Uterus (tissue), 2 donors: ENCODE measurements around the gene ZNF148.

Experiments
- POLR2A ChIP-seq, 2 donors: fragments of 450-650 bp; IDR thresholded peaks; one replicate each; pipeline ENCODE4 v1.6.1; 2016; ENCODE audit warnings: antibody characterized with exemption in 2 of 2, mild to moderate bottlenecking in 1 of 2, moderate library complexity in 1 of 2
- TF ChIP-seq, protein P1 (sequence below), 4 experiments: fragments of 200-600 bp in 2 of 4; fragments of 450-650 bp in 2 of 4; sonication (generic) in 2 of 4; IDR thresholded peaks; one replicate each; pipeline ENCODE4 v1.5.1; 2016 to 2019; ENCODE audit warnings: antibody characterized with exemption in 4 of 4, mild to moderate bottlenecking in 2 of 4, moderate library complexity in 1 of 4

DNA sequence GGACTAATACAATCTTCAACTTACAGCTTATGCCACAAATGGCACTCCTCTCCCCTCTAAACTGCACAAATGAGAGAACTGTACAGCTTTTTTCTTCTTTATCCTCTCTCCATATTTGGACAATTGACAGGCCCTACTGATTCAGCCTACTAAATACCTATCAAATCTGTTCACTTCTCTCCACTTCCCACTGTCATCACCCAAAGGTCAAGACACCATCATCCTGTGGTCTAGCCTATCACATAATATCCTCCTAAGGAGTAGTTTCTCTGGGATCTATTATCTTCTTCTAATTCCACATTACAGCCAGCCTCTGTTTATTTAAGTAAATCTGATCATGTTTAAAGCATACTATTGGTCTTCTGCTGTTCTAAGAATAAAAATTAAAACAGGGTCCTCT, 129.6 kb downstream of the ZNF148 start:
- TF ChIP-seq, protein P1, sequence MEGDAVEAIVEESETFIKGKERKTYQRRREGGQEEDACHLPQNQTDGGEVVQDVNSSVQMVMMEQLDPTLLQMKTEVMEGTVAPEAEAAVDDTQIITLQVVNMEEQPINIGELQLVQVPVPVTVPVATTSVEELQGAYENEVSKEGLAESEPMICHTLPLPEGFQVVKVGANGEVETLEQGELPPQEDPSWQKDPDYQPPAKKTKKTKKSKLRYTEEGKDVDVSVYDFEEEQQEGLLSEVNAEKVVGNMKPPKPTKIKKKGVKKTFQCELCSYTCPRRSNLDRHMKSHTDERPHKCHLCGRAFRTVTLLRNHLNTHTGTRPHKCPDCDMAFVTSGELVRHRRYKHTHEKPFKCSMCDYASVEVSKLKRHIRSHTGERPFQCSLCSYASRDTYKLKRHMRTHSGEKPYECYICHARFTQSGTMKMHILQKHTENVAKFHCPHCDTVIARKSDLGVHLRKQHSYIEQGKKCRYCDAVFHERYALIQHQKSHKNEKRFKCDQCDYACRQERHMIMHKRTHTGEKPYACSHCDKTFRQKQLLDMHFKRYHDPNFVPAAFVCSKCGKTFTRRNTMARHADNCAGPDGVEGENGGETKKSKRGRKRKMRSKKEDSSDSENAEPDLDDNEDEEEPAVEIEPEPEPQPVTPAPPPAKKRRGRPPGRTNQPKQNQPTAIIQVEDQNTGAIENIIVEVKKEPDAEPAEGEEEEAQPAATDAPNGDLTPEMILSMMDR (IDR thresholded peaks at IDR 0.05) = no peak
- no peak for TF ChIP-seq POLR2A (IDR thresholded peaks at IDR 0.05)
